Peyer's patch (tissue), 4 donors: Measurements from ENCODE around the gene HTR1D.

Experiments used
- POLR2A ChIP-seq, 2 donors: fragments of 450-650 bp; IDR thresholded peaks; one replicate each; pipeline ENCODE4 v1.5.1; 2017; ENCODE audit warnings: antibody characterized with exemption in 2 of 2, mild to moderate bottlenecking in 2 of 2, moderate library complexity in 2 of 2
- TF ChIP-seq, protein P1 (sequence below), 6 experiments: fragments of 450-650 bp in 4 of 6; fragments of 200-600 bp in 2 of 6; sonication (generic) in 1 of 6; IDR thresholded peaks; one replicate each; pipeline ENCODE4 v1.5.1; 2017 to 2019; ENCODE audit warnings: antibody characterized with exemption in 6 of 6, mild to moderate bottlenecking in 3 of 6, moderate library complexity in 1 of 6

DNA sequence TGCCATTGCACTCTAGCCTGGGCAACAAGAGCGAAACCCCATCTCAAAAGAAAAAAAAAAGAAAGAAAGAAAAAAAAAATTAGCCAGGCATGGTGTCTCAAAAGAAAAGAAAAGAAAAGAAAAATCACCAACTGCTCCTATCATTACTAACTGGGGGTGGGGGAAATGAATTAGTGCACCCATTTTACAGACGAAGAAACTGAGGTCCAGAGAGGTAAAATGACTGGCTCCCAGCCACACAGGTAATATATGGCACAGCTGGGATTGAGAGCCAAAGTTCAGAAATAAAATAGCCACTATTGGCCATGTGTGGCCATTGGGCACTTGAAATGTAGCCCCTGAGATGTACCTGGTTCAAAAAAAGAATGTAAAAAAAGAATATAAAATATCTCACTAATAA lies 8.8 kb downstream of the HTR1D start:
- TF ChIP-seq, protein P1, sequence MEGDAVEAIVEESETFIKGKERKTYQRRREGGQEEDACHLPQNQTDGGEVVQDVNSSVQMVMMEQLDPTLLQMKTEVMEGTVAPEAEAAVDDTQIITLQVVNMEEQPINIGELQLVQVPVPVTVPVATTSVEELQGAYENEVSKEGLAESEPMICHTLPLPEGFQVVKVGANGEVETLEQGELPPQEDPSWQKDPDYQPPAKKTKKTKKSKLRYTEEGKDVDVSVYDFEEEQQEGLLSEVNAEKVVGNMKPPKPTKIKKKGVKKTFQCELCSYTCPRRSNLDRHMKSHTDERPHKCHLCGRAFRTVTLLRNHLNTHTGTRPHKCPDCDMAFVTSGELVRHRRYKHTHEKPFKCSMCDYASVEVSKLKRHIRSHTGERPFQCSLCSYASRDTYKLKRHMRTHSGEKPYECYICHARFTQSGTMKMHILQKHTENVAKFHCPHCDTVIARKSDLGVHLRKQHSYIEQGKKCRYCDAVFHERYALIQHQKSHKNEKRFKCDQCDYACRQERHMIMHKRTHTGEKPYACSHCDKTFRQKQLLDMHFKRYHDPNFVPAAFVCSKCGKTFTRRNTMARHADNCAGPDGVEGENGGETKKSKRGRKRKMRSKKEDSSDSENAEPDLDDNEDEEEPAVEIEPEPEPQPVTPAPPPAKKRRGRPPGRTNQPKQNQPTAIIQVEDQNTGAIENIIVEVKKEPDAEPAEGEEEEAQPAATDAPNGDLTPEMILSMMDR (IDR thresholded peaks at IDR 0.05), result no peak
- TF ChIP-seq POLR2A (IDR thresholded peaks at IDR 0.05), result no peak
